ENCODE data around the gene DNTTIP2.

- TF ChIP-seq POLR2AphosphoS5 (IDR thresholded peaks at IDR 0.05) (peak in 1 of 3 donors; percentile 9), CTCF (IDR thresholded peaks at IDR 0.05) (no peak), POLR2A (IDR thresholded peaks at IDR 0.05) (no peak), EP300 (IDR thresholded peaks at IDR 0.05; ENCODE audit: low read depth) (no peak)
Observed at GRCh38 chr1:93816970-93817678, 61.9 kb downstream of the DNTTIP2 start.
